ENCODE results near the gene RELN. TPM values are rescaled to one million over a fixed set of nuclear protein-coding genes. Genes with fewer than 3 reads are reported as not detected.

Gene RELN
- total RNA-seq, 1 experiment from 2014 or later, result 4.3 TPM

DNA sequence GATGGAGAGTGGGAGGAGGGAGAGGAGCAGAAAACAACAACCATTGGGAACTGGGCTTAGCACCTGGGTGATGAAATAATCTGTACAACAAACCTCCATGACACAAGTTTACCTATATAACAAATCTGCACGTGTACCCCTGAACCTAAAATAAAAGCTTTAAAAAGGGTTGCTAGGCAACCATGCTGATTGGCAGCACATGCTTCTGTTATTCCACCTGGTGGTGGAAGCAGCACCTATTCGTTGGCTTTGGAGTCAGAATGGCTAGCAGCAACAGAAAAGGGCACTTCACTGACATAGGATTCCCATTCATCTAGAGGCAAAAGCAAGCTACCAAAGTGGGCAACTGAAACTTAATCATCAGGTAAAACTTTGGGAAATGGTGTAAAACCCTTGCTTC, 57.1 kb downstream of the RELN start:
- POLR2A ChIA-PET, result no interaction called here
- no TSS peak for BruUV-seq (replicated peaks)

DNA sequence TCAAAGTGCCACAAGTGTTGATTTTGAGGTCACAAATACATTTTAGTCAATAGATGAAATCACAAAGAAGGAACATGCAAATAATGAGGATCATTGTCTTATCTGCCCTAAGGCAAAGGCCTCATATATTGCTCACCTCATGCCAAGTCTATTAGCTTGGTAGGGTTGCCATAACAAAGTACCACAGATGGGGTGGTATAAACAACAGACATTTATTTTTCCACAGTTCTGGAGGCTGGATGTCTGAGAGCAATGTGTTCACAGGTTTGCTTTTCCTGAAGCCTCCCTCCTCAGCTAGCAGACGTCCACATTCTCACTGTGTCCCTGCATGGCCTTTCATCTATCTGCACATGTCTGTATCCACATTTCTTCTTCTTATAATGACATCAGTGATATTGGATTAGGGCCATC, 59.6 kb downstream of the RELN start:
- BruUV-seq (replicated peaks), result no TSS peak
- Histone ChIP-seq H3K27me3 (replicated peaks; ENCODE audit: control insufficient read depth, insufficient read depth, low read length) (no peaks in the 10 kb centered on the region; the same call in 1 of the 2 replicates), H3K36me3 (ENCODE audit: control insufficient read depth, insufficient read depth, low read length) (no peaks in the 10 kb centered on the region), H3K9me3 (no peaks in the 10 kb centered on the region), H3K4me3 (ENCODE audit: low read depth, low read length) (no peak overlapping the region), H3K4me1 (no peaks in the 10 kb centered on the region)
- H3K27me3 Mint-ChIP-seq (ENCODE audit: insufficient read depth, unreplicated experiment), result no peaks in the 10 kb centered on the region
- POLR2A ChIA-PET, result no interaction called here
- TF ChIP-seq CTCF (IDR thresholded peaks at IDR 0.05; ENCODE audit: insufficient read depth in 1 of 2, low read depth in 1 of 2, low read length in 1 of 2, severe bottlenecking in 1 of 2, unreplicated experiment in 1 of 2), result no peak
- DNase-seq, result no peak
- no peak overlapping the region for H3K4me3 Mint-ChIP-seq (ENCODE audit: unreplicated experiment)
- H3K9me3 Mint-ChIP-seq (ENCODE audit: unreplicated experiment), result no peaks in the 10 kb centered on the region
- H3K36me3 Mint-ChIP-seq (ENCODE audit: insufficient read depth, unreplicated experiment), result no peaks in the 10 kb centered on the region
- H3K27ac Mint-ChIP-seq (ENCODE audit: unreplicated experiment), result no peak overlapping the region
- intact Hi-C loops (cut with micrococcal nuclease; ENCODE audit: unreplicated experiment), result no loop called here
- no peaks in the 10 kb centered on the region for H3K4me1 Mint-ChIP-seq (ENCODE audit: low read depth, unreplicated experiment)
- CTCF ChIA-PET, result no interaction called here

More for the DNA sequence above, 57.1 kb downstream of the RELN start:
- no peaks in the 10 kb centered on the region for H3K36me3 ChIP-seq (ENCODE audit: control insufficient read depth, insufficient read depth, low read length)
- no peaks in the 10 kb centered on the region for H3K27me3 Mint-ChIP-seq (ENCODE audit: insufficient read depth, unreplicated experiment)
- H3K9me3 Mint-ChIP-seq (ENCODE audit: unreplicated experiment), result no peaks in the 10 kb centered on the region
- peak in 1 of 2 experiments; percentile 7 for DNase-seq
- no peaks in the 10 kb centered on the region; the same call in 1 of the 2 replicates for H3K27me3 ChIP-seq (replicated peaks; ENCODE audit: control insufficient read depth, insufficient read depth, low read length)
- H3K4me3 ChIP-seq (ENCODE audit: low read depth, low read length), result no peak overlapping the region
- no peaks in the 10 kb centered on the region for H3K9me3 ChIP-seq
- H3K4me1 ChIP-seq, result no peaks in the 10 kb centered on the region
- intact Hi-C loops (cut with micrococcal nuclease; ENCODE audit: unreplicated experiment), result no loop called here
- no peak for TF ChIP-seq CTCF (IDR thresholded peaks at IDR 0.05; ENCODE audit: insufficient read depth in 1 of 2, low read depth in 1 of 2, low read length in 1 of 2, severe bottlenecking in 1 of 2, unreplicated experiment in 1 of 2)
- H3K36me3 Mint-ChIP-seq (ENCODE audit: insufficient read depth, unreplicated experiment), result no peaks in the 10 kb centered on the region
- H3K4me1 Mint-ChIP-seq (ENCODE audit: low read depth, unreplicated experiment), result peaks cover 7% of the 10 kb centered on the region
- H3K4me3 Mint-ChIP-seq (ENCODE audit: unreplicated experiment), result no peak overlapping the region
- CTCF ChIA-PET, result no interaction called here
- H3K27ac Mint-ChIP-seq (ENCODE audit: unreplicated experiment), result no peak overlapping the region

GRCh38 chr7:103928581-103928980, 60.9 kb downstream of the RELN start:
- POLR2A ChIA-PET, result no interaction called here
- no peaks in the 10 kb centered on the region for H3K9me3 ChIP-seq
- no peaks in the 10 kb centered on the region for H3K4me1 ChIP-seq
- no peak for DNase-seq
- intact Hi-C loops (cut with micrococcal nuclease; ENCODE audit: unreplicated experiment), result no loop called here
- no peak for TF ChIP-seq CTCF (IDR thresholded peaks at IDR 0.05; ENCODE audit: insufficient read depth in 1 of 2, low read depth in 1 of 2, low read length in 1 of 2, severe bottlenecking in 1 of 2, unreplicated experiment in 1 of 2)
- no peaks in the 10 kb centered on the region for H3K36me3 ChIP-seq (ENCODE audit: control insufficient read depth, insufficient read depth, low read length)
- H3K9me3 Mint-ChIP-seq (ENCODE audit: unreplicated experiment), result no peaks in the 10 kb centered on the region
- H3K27me3 ChIP-seq (replicated peaks; ENCODE audit: control insufficient read depth, insufficient read depth, low read length), result no peaks in the 10 kb centered on the region; the same call in 1 of the 2 replicates
- H3K27ac Mint-ChIP-seq (ENCODE audit: unreplicated experiment), result no peak overlapping the region
- H3K4me1 Mint-ChIP-seq (ENCODE audit: low read depth, unreplicated experiment), result no peaks in the 10 kb centered on the region
- CTCF ChIA-PET, result no interaction called here
- H3K4me3 Mint-ChIP-seq (ENCODE audit: unreplicated experiment), result no peak overlapping the region
- no TSS peak for BruUV-seq (replicated peaks)
- no peak overlapping the region for H3K4me3 ChIP-seq (ENCODE audit: low read depth, low read length)
- H3K27me3 Mint-ChIP-seq (ENCODE audit: insufficient read depth, unreplicated experiment), result no peaks in the 10 kb centered on the region
- H3K36me3 Mint-ChIP-seq (ENCODE audit: insufficient read depth, unreplicated experiment), result no peaks in the 10 kb centered on the region
